Activated T-cell treated with anti-CD3 and anti-CD28 coated beads, Interleukin-2, amount 50 U/mL, for 24 hours (primary cell): ENCODE measurements around the gene NT5C3A.
A peak's percentile ranks its signal among the peaks of the same experiment; 100 is the strongest.
"Not testable (repeated sequence)": the region's sequence is repeated elsewhere in the genome, so short reads cannot be mapped to it uniquely, and the experiment has no call there.

Source experiments
- DNase-seq: peaks from one replicate; pipeline ENCODE4 v3.0.0-alpha.2; 2020
- H3K27ac Mint-ChIP-seq: 2 replicates; pipeline ENCODE4 v1.8.0; 2020; ENCODE audit warnings: mild to moderate bottlenecking, mixed read lengths
- H3K27me3 Mint-ChIP-seq: 2 replicates; pipeline ENCODE4 v1.8.0; 2020; ENCODE audit warnings: mixed read lengths
- H3K36me3 Mint-ChIP-seq: 2 replicates; pipeline ENCODE4 v1.8.0; 2020; ENCODE audit warnings: low read depth, mixed read lengths
- H3K4me1 Mint-ChIP-seq: 2 replicates; pipeline ENCODE4 v1.8.0; 2020; ENCODE audit warnings: low read depth, mixed read lengths
- H3K4me3 Mint-ChIP-seq: 2 replicates; pipeline ENCODE4 v1.8.0; 2020; ENCODE audit warnings: mild to moderate bottlenecking, moderate library complexity, mixed read lengths
- H3K9me3 Mint-ChIP-seq: 2 replicates; pipeline ENCODE4 v1.8.0; 2020; ENCODE audit warnings: mixed read lengths

NT5C3A gene

GRCh38 chr7:33039903-33040292 lies 22.7 kb downstream of the NT5C3A start:
- H3K27me3 Mint-ChIP-seq: no peaks in the 10 kb centered on the region
- H3K4me3 Mint-ChIP-seq: peak overlapping the region; percentile 76
- H3K27ac Mint-ChIP-seq: peak overlapping the region; percentile 90
- peaks cover 14% of the 10 kb centered on the region for H3K36me3 Mint-ChIP-seq
- H3K9me3 Mint-ChIP-seq: no peaks in the 10 kb centered on the region
- H3K4me1 Mint-ChIP-seq: peaks cover 70% of the 10 kb centered on the region
- DNase-seq: no peak

DNA sequence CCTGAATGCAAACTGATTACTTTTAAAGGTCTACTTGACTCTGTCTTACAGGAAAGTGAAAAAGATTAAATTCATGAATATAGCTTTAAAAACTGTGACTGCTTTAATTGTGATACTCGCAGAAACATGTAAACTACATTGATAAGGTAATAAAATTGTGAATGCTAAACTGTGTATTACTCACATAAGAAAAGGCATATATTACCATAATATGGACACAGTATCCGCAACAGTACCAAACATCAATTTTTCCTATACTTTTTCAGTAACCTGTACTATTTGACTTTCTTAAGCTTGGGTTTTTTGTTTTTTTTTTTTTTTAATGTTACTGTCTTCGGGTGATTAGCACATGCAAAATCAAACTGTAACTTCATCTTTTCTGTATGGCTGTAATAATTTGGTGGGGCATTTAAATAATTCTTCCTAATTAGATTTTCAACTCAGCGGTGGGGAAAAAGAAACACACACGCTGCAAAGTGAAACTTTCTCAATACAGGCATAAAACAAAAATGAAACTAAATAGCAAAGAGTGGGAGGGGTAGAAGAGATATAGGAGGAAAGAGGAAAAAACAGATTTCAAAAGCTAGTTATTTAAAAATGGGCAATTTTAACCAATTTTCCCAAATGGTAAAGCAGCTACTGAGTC lies 23.2 kb downstream of the NT5C3A start:
- Mint-ChIP-seq H3K36me3 (peaks cover 19% of the 10 kb centered on the region), H3K27me3 (no peaks in the 10 kb centered on the region), H3K4me1 (peaks cover 70% of the 10 kb centered on the region), H3K4me3 (peak overlapping the region; percentile 76), H3K27ac (peak overlapping the region; percentile 90), H3K9me3 (no peaks in the 10 kb centered on the region)
- DNase-seq: no peak

DNA sequence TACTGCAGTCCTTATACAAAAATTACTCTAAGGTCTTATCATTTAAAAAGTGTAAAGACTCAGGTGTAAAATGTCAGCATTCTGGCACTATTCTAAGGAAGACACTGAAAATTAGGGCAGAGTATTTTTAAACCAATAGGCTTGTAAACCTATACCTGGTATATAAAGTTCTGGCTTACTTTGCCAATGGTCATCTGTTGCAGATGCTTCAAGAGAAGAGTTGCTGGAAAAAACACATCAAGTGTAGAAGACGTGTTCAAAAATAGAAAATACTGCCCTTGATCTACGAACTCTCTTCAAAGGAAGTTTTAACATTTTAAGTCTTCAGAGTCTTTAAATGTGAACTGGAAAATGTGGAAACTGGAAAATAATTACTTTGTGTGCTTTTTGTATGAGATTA lies 23.9 kb downstream of the NT5C3A start:
- H3K36me3 Mint-ChIP-seq: peaks cover 25% of the 10 kb centered on the region
- DNase-seq: no peak
- H3K9me3 Mint-ChIP-seq: no peaks in the 10 kb centered on the region
- H3K4me1 Mint-ChIP-seq: peaks cover 65% of the 10 kb centered on the region
- H3K27me3 Mint-ChIP-seq: no peaks in the 10 kb centered on the region
- H3K4me3 Mint-ChIP-seq: peak overlapping the region; percentile 76
- H3K27ac Mint-ChIP-seq: peak overlapping the region; percentile 90

- Mint-ChIP-seq H3K9me3 (no peaks in the 10 kb centered on the region), H3K4me1 (peaks cover 54% of the 10 kb centered on the region), H3K36me3 (peaks cover 40% of the 10 kb centered on the region), H3K4me3 (no peak overlapping the region), H3K27ac (no peak overlapping the region), H3K27me3 (no peaks in the 10 kb centered on the region)
- DNase-seq: no peak
Observed at GRCh38 chr7:33035776-33036175, 26.8 kb downstream of the NT5C3A start.

GRCh38 chr7:33024189-33024757 lies 38.3 kb downstream of the NT5C3A start:
- Mint-ChIP-seq H3K9me3 (no peaks in the 10 kb centered on the region), H3K36me3 (peaks cover 80% of the 10 kb centered on the region), H3K27me3 (no peaks in the 10 kb centered on the region), H3K4me3 (no peak overlapping the region), H3K4me1 (peaks cover 2% of the 10 kb centered on the region), H3K27ac (no peak overlapping the region)
- no peak for DNase-seq

GRCh38 chr7:33012364-33012763 lies 50.2 kb downstream of the NT5C3A start:
- no peaks in the 10 kb centered on the region for H3K27me3 Mint-ChIP-seq
- no peak for DNase-seq
- no peaks in the 10 kb centered on the region for H3K4me1 Mint-ChIP-seq
- H3K27ac Mint-ChIP-seq: no peak overlapping the region
- no peaks in the 10 kb centered on the region for H3K9me3 Mint-ChIP-seq
- H3K4me3 Mint-ChIP-seq: no peak overlapping the region
- peaks cover 75% of the 10 kb centered on the region for H3K36me3 Mint-ChIP-seq

- Mint-ChIP-seq H3K4me1 (no peaks in the 10 kb centered on the region), H3K36me3 (peaks cover 55% of the 10 kb centered on the region), H3K27me3 (no peaks in the 10 kb centered on the region), H3K27ac (no peak overlapping the region), H3K4me3 (no peak overlapping the region), H3K9me3 (no peaks in the 10 kb centered on the region)
- no peak for DNase-seq
Observed at GRCh38 chr7:33009734-33010133, 52.8 kb downstream of the NT5C3A start.

- H3K36me3 Mint-ChIP-seq: peaks cover 19% of the 10 kb centered on the region
- not testable (repeated sequence) for H3K9me3 Mint-ChIP-seq, H3K27ac Mint-ChIP-seq, H3K4me3 Mint-ChIP-seq, DNase-seq, H3K27me3 Mint-ChIP-seq, H3K4me1 Mint-ChIP-seq
Observed at GRCh38 chr7:33005690-33006089, 56.9 kb downstream of the NT5C3A start.

DNA sequence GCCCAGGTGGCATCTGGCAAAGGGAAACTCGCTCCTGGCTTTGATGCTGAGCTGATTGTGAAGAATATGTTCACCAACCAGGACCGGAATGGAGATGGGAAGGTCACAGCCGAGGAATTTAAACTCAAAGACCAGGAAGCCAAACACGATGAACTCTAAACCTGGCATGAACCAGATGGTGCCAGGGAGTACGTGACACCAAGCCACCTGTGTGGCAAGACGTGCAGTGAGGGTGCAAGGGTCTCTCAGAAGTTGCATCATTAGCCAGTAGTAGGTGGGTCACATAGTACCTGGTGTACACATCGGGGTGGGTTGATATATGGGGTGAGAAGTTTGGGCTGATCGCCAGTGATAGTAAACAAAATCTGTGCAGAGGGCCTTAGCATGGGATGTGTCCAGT lies 57.4 kb downstream of the NT5C3A start:
- not testable (repeated sequence) for H3K27me3 Mint-ChIP-seq, H3K27ac Mint-ChIP-seq, H3K9me3 Mint-ChIP-seq, DNase-seq, H3K4me1 Mint-ChIP-seq, H3K4me3 Mint-ChIP-seq
- peaks cover 16% of the 10 kb centered on the region for H3K36me3 Mint-ChIP-seq

GRCh38 chr7:33004104-33004616 lies 58.4 kb downstream of the NT5C3A start:
- DNase-seq, H3K27ac Mint-ChIP-seq, H3K9me3 Mint-ChIP-seq, H3K27me3 Mint-ChIP-seq, H3K4me3 Mint-ChIP-seq, H3K4me1 Mint-ChIP-seq: not testable (repeated sequence)
- peaks cover 12% of the 10 kb centered on the region for H3K36me3 Mint-ChIP-seq

DNA sequence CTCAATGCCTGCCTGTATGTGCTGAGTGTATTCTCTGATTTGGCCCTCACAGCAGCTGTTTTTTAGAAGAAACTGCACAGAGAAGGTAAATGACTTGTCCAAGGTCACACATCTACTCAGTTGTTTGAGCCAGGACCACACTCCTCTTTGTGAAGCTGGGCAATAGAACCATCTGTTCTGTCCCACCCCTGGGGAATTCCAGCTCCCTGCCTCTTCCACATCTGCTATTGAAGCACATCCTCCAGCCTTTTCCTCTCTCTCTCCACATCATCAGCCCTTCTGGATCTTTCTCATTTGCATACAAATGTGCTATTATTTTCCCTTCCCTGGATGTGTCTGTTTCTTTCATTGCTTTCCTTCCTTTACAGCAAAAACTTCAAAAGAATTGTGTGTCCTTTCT lies 59.5 kb downstream of the NT5C3A start:
- H3K9me3 Mint-ChIP-seq, H3K36me3 Mint-ChIP-seq, H3K27ac Mint-ChIP-seq, DNase-seq, H3K4me3 Mint-ChIP-seq, H3K4me1 Mint-ChIP-seq: not testable (repeated sequence)
- H3K27me3 Mint-ChIP-seq: peaks cover 16% of the 10 kb centered on the region

DNA sequence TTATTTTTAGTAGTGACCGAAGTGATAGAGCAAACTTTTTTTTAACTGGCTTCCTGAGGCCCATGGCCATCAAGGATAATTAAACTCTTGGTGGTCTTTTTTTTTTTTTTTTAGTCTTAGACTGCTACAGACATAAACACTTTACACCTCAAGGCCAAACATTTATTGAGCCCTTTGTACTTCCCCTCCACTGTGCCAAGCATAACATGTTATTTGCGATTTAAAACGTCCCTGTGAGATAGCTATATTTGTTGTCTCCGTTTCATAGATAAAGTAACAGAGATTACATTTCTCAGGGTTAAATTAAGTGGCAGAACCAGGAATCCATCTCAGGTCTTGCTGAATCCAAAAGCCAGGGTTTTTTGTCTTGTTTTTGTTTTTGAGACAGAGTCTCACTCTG lies 63.2 kb downstream of the NT5C3A start:
- H3K27ac Mint-ChIP-seq: not testable (repeated sequence)

DNA sequence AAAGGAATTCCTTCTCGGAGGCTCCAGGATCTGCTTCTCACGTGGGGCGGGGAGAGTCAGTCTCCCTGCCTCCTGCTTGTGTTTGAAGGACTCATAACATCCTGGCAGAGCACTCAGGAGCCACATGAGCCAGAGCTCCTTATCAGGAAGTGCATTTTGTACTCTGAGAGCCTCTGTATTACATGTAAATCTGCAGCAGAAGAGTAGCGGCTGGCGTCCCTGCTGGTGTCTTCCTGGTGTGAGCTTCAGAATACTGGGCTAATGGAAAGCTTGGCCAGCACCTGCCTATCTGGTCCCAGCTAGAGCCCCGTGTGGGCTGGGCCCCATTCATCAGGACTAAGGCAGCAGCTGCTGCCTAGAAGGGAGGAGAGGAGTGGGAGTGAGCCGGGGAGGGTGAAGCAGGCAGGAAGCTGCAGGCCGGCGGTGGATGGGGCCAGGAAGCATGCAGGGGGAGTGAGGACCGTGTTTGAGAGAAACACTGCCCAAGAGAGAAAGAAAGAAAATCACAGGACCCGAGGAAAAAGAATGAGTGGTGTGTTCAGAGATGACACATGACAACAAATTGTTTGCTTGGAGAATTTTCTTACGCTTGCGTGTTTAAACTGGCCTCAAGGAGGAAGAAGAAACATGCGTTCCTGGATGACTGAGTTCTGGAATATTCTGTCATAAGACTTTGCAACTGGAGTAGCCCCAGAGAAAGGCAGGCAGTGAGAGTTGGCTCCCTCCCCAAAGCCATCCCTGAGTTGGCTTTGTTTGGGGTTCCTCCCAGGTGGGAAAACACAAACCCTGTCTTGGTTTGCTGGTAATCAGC lies 64.0 kb downstream of the NT5C3A start:
- not testable (repeated sequence) for H3K4me1 Mint-ChIP-seq, H3K36me3 Mint-ChIP-seq, H3K9me3 Mint-ChIP-seq, H3K4me3 Mint-ChIP-seq, DNase-seq, H3K27ac Mint-ChIP-seq
- peaks cover 16% of the 10 kb centered on the region for H3K27me3 Mint-ChIP-seq

More for the DNA sequence above, 63.2 kb downstream of the NT5C3A start:
- H3K4me3 Mint-ChIP-seq, H3K9me3 Mint-ChIP-seq, H3K36me3 Mint-ChIP-seq, H3K4me1 Mint-ChIP-seq, DNase-seq: not testable (repeated sequence)
- peaks cover 16% of the 10 kb centered on the region for H3K27me3 Mint-ChIP-seq

- not testable (repeated sequence) for H3K4me3 Mint-ChIP-seq, H3K9me3 Mint-ChIP-seq, DNase-seq, H3K36me3 Mint-ChIP-seq, H3K27ac Mint-ChIP-seq, H3K4me1 Mint-ChIP-seq
- peaks cover 16% of the 10 kb centered on the region for H3K27me3 Mint-ChIP-seq
Observed at GRCh38 chr7:32997956-32998355, 64.6 kb downstream of the NT5C3A start.

DNA sequence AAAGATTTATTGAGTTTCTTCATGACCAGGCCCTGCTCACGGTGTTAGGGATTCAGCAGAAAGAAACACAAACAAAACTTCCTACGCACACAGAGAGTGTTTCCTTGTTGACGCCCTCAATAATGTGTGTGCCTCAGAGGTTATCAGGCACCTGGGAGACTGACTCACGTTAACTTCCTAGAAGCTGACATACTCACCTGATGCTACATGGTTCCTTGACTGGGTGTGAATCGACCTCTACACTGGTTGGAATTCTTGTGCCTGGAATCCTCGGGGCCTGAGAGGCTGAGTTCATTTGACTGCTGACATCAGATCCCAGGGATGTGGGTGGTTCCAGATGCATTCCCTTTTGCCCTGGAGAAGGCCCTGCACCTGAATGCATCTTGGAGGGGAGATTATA lies 69.8 kb downstream of the NT5C3A start:
- not testable (repeated sequence) for DNase-seq, H3K4me3 Mint-ChIP-seq, H3K36me3 Mint-ChIP-seq, H3K27ac Mint-ChIP-seq, H3K9me3 Mint-ChIP-seq
- Mint-ChIP-seq H3K27me3 (peaks cover 20% of the 10 kb centered on the region), H3K4me1 (peaks cover 21% of the 10 kb centered on the region)
